SJSA1 (cell line): ENCODE data around the gene CIDEB. TPM values are rescaled to one million over a fixed set of nuclear protein-coding genes. Genes with fewer than 3 reads are reported as not detected.

ENCODE experiments used
- DNase-seq, 2 experiments: peaks; one replicate each; pipeline ENCODE4 v3.0.0-alpha.2; 2015 to 2020; ENCODE audit warnings: low spot score in 2 of 2, low read depth in 1 of 2
- H3K27ac ChIP-seq: fragments of 250-450 bp; sonication (Bioruptor Pico); 2 replicates; pipeline ENCODE4 v1.5.1; 2020; ENCODE audit warnings: mild to moderate bottlenecking, moderate library complexity
- H3K27me3 ChIP-seq: fragments of 250-450 bp; sonication (Bioruptor Pico); replicated peaks from 2 replicates; pipeline ENCODE4 v1.5.1; 2020; ENCODE audit warnings: mild to moderate bottlenecking, moderate library complexity
- H3K36me3 ChIP-seq: fragments of 250-450 bp; sonication (Bioruptor Pico); 2 replicates; pipeline ENCODE4 v1.5.1; 2020; ENCODE audit warnings: mild to moderate bottlenecking
- H3K4me1 ChIP-seq: fragments of 250-450 bp; sonication (Bioruptor Pico); replicated peaks from 2 replicates; pipeline ENCODE4 v1.6.1; 2021; ENCODE audit warnings: mild to moderate bottlenecking
- H3K4me3 ChIP-seq: fragments of 250-450 bp; sonication (Bioruptor Pico); 2 replicates; pipeline ENCODE4 v1.5.1; 2020; ENCODE audit warnings: mild to moderate bottlenecking
- H3K9me3 ChIP-seq: fragments of 250-450 bp; sonication (Bioruptor Pico); replicated peaks from 2 replicates; pipeline ENCODE4 v1.5.1; 2020; ENCODE audit warnings: mild to moderate bottlenecking
- total RNA-seq: library from RNA; depleted of rRNA; stranded (reverse); fragments of >200 nt; shearing (Covaris generic); gene quantifications from 2 replicates; pipeline ENCODE4 v1.2.3, GENCODE V29; 2014

Gene CIDEB
- total RNA-seq, 1 experiment from 2014 or later: not detected

GRCh38 chr14:24327303-24327702 is 19.5 kb upstream of the CIDEB start:
- no peaks in the 10 kb centered on the region for H3K27me3 ChIP-seq
- H3K27ac ChIP-seq: no peak overlapping the region
- no peaks in the 10 kb centered on the region for H3K9me3 ChIP-seq
- no peaks in the 10 kb centered on the region for H3K36me3 ChIP-seq
- H3K4me1 ChIP-seq: no peaks in the 10 kb centered on the region
- no peak for DNase-seq
- no peak overlapping the region for H3K4me3 ChIP-seq

DNA sequence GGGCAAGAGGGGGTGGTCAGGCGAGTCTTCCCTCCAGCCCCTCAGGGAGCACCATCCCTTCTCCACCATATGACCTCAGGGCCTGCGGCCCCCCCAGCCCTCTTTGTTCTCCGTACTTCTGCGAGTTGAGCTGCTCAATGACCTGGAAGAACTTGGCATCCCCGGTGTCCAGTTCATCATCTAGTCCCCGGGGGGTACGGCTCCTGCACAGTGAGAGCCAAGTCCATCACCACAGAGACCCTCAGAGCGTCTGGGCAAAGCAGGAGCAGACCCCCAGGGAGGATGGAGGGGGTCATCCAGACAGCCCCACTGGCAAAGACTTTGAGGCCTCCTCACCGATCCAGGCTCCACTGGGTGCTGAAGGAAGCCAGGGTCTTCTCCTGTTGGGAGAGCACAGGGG is 18.2 kb upstream of the CIDEB start:
- Histone ChIP-seq H3K9me3 (no peaks in the 10 kb centered on the region), H3K36me3 (no peaks in the 10 kb centered on the region), H3K27ac (no peak overlapping the region), H3K4me3 (no peak overlapping the region), H3K27me3 (no peaks in the 10 kb centered on the region), H3K4me1 (no peaks in the 10 kb centered on the region)
- DNase-seq: no peak

DNA sequence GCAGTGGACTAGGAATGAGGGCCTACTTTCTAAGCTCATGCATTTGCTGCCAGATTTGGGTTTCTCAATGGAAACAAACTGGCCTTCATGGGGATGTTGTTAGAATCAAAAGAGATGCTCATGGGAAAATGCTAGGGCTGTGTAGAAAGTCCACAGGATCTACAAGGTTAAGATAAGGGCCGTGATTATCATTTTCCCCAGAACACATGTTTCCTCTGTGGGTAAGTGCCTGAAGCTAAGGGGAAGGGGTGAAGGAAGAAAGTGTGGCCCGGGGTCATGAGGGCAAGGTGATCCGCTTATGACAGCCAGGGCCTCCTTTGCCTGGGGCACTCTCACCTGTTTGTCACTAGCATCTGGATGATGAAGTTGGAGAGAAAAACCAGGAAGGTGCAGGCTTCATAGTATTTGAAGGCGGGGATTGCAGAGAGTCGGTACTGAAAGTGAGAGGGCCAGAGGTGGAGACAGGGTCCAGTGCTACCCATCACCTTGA is 17.3 kb upstream of the CIDEB start:
- no peak for DNase-seq
- Histone ChIP-seq H3K4me3 (no peak overlapping the region), H3K9me3 (no peaks in the 10 kb centered on the region), H3K4me1 (no peaks in the 10 kb centered on the region), H3K27ac (no peak overlapping the region), H3K36me3 (no peaks in the 10 kb centered on the region), H3K27me3 (no peaks in the 10 kb centered on the region)

DNA sequence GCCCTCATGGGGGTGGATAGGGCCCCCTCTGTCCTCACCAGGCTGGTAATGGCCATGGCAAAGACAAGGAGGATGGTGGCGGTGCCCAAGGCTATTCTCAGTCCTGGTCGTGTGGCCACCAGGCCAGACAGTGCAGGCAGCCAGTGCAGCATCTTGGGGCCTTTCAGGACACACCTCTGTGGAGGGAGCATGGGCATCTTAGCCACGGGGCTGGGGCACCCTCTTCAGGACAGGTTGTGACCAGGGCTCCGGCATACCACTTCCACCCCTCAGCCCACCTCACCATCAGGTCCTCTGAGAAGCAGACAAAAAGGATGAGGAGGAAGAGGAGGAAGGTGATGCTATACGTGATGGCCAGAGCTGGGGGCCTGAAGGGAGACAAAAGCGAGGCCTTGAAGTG is 16.2 kb upstream of the CIDEB start:
- no peaks in the 10 kb centered on the region for H3K4me1 ChIP-seq
- no peak overlapping the region for H3K27ac ChIP-seq
- no peak overlapping the region for H3K4me3 ChIP-seq
- no peaks in the 10 kb centered on the region for H3K36me3 ChIP-seq
- no peak for DNase-seq
- H3K9me3 ChIP-seq: no peaks in the 10 kb centered on the region
- no peaks in the 10 kb centered on the region for H3K27me3 ChIP-seq

DNA sequence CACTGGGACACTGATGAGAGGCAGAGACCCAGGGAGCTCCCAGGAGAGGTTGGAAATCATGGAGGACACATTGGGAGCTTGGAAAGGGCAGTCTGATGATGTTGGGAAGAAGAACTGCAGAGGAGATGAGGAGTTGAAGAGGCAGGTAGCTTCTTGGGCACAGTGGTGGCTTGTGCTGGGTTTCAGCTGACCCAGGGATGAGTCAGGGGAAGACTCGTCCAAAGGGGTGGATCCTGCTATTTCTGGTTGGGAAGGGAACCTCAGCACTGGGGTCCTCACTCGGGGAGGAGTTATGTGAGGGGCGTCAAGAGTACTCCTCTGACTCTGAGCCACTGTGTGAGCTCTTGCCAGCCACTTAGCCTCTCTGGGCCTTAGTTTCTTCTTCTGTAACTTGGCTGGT is 15.6 kb upstream of the CIDEB start:
- DNase-seq: no peak
- H3K36me3 ChIP-seq: no peaks in the 10 kb centered on the region
- no peaks in the 10 kb centered on the region for H3K4me1 ChIP-seq
- no peak overlapping the region for H3K4me3 ChIP-seq
- H3K27ac ChIP-seq: no peak overlapping the region
- H3K27me3 ChIP-seq: no peaks in the 10 kb centered on the region
- no peaks in the 10 kb centered on the region for H3K9me3 ChIP-seq

GRCh38 chr14:24322672-24323071 is 14.9 kb upstream of the CIDEB start:
- Histone ChIP-seq H3K27ac (no peak overlapping the region), H3K4me3 (no peak overlapping the region), H3K9me3 (no peaks in the 10 kb centered on the region), H3K36me3 (no peaks in the 10 kb centered on the region), H3K4me1 (no peaks in the 10 kb centered on the region), H3K27me3 (no peaks in the 10 kb centered on the region)
- DNase-seq: no peak

- Histone ChIP-seq H3K9me3 (no peaks in the 10 kb centered on the region), H3K27me3 (no peaks in the 10 kb centered on the region), H3K4me3 (no peak overlapping the region), H3K27ac (no peak overlapping the region), H3K36me3 (no peaks in the 10 kb centered on the region), H3K4me1 (peaks cover 13% of the 10 kb centered on the region)
- no peak for DNase-seq
These were observed 13.6 kb upstream of the CIDEB start for GRCh38 chr14:24321212-24321975.

- Histone ChIP-seq H3K4me3 (no peak overlapping the region), H3K27ac (no peak overlapping the region), H3K36me3 (no peaks in the 10 kb centered on the region), H3K9me3 (no peaks in the 10 kb centered on the region), H3K27me3 (no peaks in the 10 kb centered on the region), H3K4me1 (peaks cover 13% of the 10 kb centered on the region)
- DNase-seq: peak in 1 of 2 experiments; percentile 27
These were observed 9.6 kb upstream of the CIDEB start for GRCh38 chr14:24317141-24317928.

DNA sequence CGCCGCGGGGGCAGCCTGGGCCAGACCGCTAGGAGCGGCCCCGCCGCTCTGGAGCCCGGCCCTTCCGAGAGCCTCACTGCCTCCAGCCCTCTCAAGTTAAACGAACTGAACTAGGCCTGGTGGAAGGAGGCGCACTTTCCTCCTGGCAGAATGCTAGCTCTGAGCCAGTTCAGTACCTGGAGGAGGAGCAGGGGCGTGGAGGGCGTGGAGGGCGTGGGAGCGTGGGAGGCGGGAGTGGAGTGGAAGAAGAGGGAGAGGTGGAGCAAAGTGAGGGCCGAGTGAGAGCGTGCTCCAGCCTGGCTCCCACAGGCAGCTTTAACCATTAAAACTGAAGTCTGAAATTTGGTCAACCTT is 8.8 kb upstream of the CIDEB start:
- Histone ChIP-seq H3K27ac (no peak overlapping the region), H3K9me3 (no peaks in the 10 kb centered on the region), H3K4me3 (no peak overlapping the region), H3K36me3 (no peaks in the 10 kb centered on the region), H3K27me3 (no peaks in the 10 kb centered on the region), H3K4me1 (peaks cover 13% of the 10 kb centered on the region)
- DNase-seq: no peak

- Histone ChIP-seq H3K4me1 (peaks cover 13% of the 10 kb centered on the region), H3K27me3 (no peaks in the 10 kb centered on the region), H3K36me3 (no peaks in the 10 kb centered on the region), H3K4me3 (no peak overlapping the region), H3K9me3 (no peaks in the 10 kb centered on the region), H3K27ac (no peak overlapping the region)
- no peak for DNase-seq
These were observed 8.2 kb upstream of the CIDEB start for GRCh38 chr14:24315807-24316596.

DNA sequence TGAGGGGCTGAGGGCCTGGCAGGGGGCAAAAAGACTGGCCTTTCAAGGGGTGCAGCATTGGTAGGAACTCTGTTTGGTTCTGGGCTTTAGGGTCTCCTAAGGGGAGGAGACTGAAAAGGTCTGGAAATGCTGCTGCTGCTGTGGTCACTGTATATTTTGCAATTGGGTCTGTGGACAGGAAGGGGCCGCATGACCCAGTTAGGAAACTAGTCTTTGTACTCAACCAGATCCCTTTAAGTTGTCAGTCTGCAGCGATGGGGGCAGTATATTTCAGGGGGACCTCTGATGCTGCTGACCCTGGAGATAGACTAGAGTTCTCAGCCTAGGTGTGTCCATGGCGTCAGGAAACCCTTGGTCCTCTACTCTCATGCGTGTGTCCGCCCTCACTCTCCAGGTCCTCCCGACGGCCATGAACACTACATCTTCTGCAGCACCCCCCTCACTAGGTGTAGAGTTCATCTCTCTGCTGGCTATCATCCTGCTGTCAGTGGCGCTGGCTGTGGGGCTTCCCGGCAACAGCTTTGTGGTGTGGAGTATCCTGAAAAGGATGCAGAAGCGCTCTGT is 7.5 kb upstream of the CIDEB start:
- Histone ChIP-seq H3K27me3 (no peaks in the 10 kb centered on the region), H3K36me3 (0 out of 2 replicates have a peak, but pooled peaks cover 3% of the 10 kb centered on the region), H3K4me3 (no peak overlapping the region), H3K9me3 (no peaks in the 10 kb centered on the region), H3K4me1 (peaks cover 13% of the 10 kb centered on the region), H3K27ac (no peak overlapping the region)
- DNase-seq: no peak

DNA sequence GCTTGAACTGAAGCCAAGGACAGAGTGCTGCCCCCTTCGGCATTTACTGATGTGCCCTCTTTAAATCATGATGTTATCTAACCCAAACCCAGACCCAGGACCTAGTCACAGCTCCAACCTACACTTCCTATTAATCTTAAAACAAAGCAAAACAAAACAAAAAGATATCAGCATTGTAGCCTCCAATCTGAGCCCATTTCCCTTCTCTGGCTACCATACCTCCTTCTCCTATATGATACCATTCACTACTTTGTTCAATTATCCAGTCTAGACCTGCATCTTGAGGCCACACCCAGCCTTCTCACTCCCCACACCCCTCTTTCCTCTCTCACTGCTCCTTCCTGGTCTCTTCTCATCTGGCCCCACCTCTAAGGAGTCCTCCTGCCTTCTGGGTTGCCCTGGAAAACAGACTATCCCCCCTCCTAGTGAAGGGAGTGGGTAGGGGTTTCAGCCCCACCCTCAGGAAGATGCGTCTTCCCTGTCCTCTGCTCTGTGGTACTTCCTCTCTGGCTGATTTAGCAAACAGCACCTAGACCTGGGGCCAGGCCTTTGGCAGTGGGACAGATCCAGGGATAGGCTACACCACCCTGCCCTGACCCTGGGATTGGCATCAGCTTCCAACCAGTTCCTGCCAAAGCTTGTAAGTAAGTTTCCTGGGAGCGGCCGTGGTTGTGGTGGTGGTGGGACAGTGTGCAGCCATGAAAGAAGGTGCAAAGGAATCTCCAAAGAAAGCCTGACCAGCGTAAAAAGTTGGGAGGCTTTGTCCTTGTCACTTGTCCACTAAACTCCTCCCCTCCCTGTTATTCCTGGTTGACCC is 6.8 kb upstream of the CIDEB start:
- no peak for DNase-seq
- H3K4me1 ChIP-seq: peaks cover 13% of the 10 kb centered on the region
- peaks cover 7% of the 10 kb centered on the region; the same call in 1 of the 2 replicates for H3K36me3 ChIP-seq
- no peaks in the 10 kb centered on the region for H3K27me3 ChIP-seq
- H3K9me3 ChIP-seq: no peaks in the 10 kb centered on the region
- no peak overlapping the region for H3K4me3 ChIP-seq
- H3K27ac ChIP-seq: no peak overlapping the region

GRCh38 chr14:24313913-24314312 is 6.1 kb upstream of the CIDEB start:
- no peak overlapping the region for H3K27ac ChIP-seq
- H3K9me3 ChIP-seq: no peaks in the 10 kb centered on the region
- no peak for DNase-seq

More at GRCh38 chr14:24313913-24314312, 6.1 kb upstream of the CIDEB start:
- H3K4me3 ChIP-seq: no peak overlapping the region
- H3K27me3 ChIP-seq: no peaks in the 10 kb centered on the region
- H3K36me3 ChIP-seq: peaks cover 12% of the 10 kb centered on the region
- H3K4me1 ChIP-seq: peaks cover 13% of the 10 kb centered on the region
